ENCODE results near the gene INPPL1. TPM values are rescaled to one million over a fixed set of nuclear protein-coding genes. Genes with fewer than 3 reads are reported as not detected.

Gene INPPL1
- total RNA-seq, 1 donor from 2014 or later: 9.4 TPM

DNA sequence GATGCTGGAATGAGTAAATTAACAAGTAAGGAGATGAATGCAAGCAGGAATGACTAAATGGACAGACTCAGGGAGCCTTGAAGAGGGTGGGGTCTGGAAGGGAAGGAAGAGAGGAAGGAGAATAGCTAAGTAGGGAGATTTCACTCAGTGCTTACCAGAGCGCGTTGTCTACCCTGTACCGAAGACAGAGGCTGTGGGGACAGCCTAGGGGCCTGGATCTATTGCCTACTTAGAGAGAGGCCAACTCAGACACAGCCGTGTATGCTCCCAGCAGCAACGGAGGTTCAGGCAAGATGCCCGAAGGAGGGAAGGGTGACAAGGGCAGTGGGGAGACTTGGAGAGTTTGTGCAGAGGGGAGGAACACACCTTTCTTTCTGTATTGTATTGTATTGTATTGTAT, 7.9 kb upstream of the INPPL1 start, which contains the start of gene FOLR2:
FOLR2 (plus strand) TSS at position 157 of the 400 bp plus-strand sequence. CDS start 1,791 bp downstream, outside the sequence.
- no peak for DNase-seq

DNA sequence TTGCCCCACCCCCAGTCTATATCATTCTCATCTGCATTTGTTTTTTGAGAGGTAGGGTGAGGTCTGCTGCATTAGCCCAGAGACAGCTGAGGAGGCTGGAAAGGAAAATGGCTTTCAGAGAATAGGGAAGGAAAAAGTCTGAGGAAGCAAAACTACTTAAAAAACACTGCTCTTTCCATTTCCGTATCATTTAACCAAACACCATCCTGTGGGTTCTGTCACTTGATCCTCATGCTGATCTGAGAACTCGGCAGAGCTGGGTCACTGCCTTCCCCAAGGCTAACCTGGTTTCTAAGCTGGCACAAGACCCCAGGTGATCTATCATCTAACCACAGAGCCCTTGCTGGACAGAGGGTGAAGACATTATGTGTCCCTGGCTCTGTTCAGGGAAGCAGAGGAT, 6.7 kb upstream of the INPPL1 start:
- no peak for DNase-seq

DNA sequence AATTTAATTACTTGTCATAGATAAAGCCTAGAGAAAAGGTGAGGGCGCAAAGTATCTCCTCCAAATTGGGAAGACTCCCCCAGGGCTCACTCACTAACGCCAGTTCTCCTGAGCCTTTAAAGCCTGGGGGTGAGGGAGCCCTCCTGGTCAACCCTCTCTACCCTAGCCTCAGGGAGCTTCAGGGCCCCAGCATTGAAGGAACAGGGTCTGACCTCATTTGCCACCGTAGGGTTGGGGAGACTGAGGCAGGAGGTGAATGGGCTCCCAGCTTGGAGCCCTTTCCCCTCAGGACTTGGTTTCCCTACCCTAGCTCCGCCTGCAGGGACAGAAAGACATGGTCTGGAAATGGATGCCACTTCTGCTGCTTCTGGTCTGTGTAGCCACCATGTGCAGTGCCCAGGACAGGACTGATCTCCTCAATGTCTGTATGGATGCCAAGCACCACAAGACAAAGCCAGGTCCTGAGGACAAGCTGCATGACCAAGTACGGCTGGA, 6.3 kb upstream of the INPPL1 start:
- no peak for DNase-seq

DNA sequence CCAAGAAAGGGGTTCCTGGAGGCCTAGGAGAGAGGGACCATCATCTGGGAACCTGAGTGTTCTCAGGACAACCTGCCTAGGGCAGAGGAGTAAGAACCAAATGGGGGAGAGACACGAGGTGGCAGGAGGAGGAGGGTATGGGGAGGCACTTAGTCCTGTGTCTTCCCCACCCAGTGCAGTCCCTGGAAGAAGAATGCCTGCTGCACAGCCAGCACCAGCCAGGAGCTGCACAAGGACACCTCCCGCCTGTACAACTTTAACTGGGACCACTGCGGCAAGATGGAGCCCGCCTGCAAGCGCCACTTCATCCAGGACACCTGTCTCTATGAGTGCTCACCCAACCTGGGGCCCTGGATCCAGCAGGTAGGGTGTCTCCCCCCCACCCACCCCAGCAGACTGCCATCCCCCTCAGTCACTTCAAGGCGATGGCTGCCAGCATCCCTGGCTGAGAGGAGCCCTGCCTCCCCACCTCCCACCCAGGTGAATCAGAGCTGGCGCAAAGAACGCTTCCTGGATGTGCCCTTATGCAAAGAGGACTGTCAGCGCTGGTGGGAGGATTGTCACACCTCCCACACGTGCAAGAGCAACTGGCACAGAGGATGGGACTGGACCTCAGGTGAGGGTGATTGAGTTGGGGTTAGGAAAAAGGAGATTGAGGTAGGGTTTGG, 3.7 kb upstream of the INPPL1 start:
- DNase-seq: no peak

DNA sequence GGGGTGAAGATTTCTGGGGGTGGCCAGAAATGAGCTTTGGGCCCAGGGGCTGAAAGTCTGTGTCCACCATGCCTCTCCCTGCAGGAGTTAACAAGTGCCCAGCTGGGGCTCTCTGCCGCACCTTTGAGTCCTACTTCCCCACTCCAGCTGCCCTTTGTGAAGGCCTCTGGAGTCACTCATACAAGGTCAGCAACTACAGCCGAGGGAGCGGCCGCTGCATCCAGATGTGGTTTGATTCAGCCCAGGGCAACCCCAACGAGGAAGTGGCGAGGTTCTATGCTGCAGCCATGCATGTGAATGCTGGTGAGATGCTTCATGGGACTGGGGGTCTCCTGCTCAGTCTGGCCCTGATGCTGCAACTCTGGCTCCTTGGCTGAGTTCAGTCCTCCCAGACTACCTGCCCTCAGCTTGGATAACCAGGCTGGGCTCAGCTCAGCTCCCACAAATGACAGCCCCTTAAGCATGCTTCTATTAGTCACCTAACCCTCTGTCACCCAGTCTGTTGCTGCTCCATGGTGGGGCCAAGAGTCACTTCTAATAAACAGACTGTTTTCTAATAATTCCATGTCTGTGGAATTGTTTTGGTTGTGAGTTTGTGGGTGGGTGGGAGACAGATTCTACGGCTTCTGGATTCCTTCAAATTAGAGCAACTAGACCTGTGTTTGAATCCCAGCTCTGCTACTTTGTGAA, 3.0 kb upstream of the INPPL1 start:
- no peak for DNase-seq

DNA sequence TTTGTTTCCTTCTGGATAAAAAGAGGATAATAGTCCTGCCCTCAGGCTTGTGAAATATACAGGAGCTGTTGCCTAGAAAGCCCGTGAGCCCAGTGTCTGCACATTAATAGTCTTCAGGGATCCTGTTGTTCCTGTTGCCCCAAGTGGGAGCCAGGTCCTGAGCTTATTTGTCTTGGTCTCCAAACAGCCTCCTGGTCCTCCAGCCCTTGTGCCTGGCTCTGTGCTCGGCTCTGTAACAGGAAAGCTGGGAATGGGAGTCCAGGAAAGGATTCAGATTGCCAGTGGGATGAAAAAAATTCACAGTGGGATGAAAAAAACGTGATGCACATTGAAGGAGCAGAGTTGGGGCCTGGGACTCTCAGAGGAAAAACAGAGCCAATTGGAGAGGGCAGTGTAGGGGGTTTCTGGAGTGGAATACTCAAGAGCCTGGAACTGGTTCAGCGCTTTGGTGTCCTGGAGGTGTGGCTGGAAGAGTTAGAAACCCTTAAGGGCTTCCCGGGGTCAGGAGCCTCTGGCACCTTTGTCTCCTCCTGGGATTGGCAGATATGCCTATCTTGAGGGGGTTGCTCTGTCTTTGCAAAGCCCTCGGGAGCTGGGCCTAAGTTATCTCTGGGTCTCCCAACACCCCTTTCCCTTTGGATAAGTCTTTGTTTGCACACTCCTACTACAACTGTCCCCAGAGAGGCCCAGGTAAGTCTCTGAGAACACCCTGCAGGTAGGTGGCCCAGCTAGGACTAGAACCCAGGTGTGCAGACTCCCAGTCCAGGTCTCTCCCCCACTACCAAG, 2.3 kb upstream of the INPPL1 start:
- no peak for DNase-seq

DNA sequence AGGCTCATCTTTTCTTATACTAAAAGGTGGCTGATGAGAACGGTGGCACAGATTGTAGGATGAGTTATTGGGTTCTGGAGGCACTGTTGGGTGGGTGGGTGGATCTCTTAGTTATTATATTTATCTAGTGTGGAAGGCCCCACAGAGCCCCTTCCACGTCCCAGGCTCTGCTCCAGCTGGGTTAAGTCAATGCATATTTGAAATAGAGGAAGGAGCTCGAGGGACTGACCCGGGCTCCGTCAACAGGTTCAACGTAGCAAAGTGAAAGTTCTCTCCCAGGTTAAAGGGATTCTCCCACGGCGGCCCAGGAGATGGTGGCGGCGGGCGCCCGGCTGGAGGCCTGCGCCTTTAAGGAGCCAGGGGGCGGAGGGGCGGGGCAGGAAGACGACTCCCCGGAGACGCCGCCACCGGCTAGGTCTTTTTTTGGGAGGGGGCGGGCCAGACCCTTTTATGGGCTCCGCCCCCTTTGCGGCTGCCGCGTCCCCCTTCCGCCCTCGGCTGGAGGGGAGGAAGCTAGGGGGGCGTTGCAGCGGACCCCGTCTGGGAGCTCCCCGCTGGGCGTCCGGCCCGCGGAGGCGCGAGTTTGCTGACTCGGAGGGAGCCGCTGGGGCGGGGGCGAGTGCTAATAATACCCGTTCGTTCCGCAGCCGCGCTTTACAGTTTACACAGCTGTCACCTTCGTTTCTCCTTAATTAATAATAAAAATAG, 1.5 kb upstream of the INPPL1 start:
- DNase-seq: peak; percentile 71

DNA sequence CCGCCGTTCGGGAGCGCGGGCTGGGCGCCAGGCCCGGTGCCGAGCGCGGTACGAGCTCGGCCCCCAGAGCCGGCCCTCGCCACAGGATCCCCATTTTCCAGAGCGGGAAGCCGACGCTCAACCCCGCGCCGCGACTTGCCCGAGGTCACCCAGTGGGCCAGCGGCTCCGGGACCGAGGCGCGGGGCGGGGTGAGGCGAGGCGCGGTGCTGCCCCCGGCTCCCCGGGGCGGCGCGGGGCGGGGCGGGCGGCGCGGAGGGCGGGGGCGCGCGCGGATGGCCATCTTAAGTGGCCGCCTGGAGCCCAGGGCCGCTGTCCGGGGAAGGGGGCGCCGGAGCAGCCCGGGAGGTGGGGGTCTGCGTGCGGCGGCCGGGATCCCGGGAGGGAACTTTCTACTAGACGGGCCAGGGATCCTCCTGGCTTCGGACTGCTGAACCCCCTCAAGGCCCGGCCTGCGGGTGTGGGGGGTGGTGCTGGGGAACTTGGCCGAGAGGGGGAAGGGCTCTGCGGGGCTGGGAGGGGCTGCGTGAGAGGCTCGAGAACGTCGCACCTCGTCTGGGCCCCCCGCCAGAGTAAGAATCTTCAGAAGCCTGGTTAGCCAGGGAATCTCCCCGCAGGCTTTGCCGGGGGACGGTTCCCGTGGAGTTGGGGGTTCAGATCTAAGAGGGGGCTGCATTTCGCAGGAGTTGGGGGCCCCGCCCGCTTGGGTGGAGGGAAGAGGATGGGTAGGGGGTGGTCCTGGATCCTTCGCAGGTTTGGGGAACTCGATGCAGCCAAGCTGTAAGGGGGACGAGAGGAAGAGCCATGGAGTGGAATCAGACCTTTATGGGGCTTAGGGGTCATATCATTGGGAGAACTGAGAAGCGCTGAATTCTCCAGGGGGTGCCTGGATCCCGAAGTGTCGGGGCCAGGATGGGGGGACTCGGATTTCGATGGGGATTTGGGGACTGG, 678 bp upstream of the INPPL1 start:
- no peak for DNase-seq

DNA sequence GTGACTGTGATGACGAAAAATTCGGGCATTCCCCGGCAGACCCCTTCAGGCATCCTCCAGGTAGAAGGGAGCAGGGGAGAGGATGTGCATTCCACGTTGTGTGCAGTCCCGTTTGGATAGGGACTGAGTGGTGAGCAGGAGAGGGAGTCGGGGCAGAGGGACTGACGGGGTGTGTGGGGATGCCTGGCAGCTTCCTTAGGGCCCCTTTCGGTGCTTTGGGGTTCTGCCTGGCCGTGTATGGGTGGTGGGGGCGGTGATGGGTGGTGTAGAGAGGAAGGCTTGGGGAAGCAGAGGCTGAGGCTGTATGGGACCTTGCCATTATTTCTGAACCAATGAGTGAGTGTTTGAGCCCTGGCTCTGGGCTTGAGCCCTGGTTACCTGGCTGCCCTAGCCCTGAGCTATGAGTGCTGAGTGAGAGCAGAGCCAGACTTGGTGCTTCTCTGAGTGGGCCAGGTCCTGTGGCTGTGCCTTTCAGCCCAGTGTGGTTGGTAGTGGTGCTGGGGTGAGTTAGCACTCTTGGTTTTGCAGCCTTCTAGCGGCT, 914 bp downstream of the INPPL1 start:
- no peak for DNase-seq

DNA sequence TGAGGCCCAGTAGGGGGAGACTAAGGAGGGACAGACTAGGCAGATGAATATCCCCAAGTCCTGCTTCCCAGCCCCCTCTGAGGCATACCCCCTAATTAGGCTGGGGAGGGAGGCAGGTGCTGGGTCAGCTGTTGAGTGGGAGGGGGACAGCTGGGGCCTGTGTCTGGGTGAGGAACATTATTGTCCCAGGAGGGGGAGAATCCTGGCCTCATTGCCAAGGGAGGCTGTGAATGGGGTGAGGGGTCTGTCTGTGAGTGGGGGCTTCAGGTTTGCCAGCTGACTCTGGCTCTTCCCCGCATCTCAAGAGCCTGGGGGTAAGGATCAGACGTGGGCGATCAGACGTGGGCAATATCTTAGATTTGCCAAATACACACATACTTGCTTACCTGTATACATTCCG, 2.1 kb downstream of the INPPL1 start:
- DNase-seq: no peak

DNA sequence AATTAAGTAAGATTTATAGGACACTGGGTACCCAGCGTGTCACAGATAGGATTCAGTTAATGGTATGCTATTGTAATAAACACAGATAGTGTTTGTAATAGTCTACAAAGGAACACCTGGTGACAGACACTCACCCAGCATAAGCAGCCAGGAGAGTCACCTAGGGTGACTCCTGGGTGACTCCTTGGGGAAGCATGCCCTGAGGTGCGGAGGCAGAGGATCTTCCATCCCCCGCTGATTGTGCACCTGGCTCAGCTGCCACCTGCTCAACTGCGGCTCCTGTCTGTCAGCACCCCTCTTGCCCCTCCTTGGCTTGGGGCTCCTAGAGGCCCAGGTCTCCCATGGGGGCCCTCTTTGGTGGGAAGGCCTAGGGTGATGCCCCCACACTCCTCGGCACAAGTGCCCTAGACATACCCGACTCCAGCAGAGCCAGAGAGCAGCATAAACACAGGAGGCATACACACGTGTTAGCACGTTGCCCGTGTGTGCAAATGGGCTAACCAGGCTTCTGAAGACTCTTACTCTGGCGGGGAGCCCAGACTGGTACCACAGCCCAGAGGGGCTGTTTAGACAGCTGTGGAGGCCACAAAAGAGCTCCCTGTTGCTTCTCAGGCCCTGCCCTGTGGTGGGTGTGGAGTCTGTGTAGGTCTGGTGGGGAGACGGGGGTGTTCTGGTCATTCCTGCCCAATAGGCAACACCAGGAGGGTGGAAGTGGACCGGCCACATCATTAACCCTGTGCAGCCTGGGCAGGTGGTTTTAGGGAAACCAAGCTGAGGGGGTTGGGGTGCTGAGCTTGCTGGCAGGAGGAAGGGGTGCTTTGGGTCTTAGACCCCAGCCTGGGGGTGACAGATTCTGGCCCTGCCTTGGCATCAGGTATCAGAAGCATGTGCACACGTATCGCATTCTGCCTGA, 3.0 kb downstream of the INPPL1 start:
- DNase-seq: no peak

DNA sequence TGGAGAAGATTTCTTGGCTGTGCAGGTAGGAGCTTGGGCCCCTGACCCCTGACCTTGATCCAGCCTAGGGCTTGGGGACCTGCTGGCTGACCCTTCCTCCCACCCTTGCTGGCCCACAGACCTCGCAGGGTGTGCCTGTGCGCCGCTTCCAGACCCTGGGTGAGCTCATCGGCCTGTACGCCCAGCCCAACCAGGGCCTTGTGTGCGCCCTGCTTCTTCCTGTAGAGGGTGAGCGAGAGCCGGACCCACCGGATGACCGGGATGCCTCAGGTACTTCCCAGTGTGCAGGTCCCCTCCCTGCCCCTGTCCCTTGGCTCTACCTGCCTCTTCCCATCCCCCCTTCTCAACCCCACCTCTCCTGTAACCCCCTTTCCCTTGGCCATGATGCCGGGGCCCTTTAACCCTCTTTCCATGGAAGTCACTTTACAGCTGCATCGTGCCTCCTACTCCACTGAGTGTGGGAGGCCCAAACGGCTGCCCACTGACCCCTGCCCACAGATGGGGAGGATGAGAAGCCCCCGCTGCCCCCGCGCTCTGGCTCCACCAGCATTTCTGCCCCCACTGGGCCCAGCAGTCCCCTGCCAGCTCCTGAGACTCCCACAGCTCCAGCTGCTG, 3.8 kb downstream of the INPPL1 start:
- DNase-seq: no peak

DNA sequence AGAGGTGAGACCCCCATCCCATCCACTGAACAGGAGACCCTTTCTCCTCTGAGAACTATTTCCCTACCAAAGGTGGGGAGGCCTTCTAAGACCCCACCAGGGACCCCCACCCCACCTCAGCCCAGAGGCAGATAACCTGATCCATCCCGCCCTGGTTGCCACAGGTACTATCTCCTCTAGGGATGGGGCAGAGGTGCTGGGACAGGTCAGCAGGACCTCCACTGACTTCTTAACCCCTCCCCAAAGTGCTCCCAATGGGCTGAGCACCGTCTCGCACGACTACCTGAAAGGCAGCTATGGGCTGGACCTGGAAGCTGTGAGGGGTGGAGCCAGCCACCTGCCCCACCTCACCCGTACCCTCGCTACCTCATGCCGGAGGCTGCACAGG, 4.3 kb downstream of the INPPL1 start:
- DNase-seq: no peak

DNA sequence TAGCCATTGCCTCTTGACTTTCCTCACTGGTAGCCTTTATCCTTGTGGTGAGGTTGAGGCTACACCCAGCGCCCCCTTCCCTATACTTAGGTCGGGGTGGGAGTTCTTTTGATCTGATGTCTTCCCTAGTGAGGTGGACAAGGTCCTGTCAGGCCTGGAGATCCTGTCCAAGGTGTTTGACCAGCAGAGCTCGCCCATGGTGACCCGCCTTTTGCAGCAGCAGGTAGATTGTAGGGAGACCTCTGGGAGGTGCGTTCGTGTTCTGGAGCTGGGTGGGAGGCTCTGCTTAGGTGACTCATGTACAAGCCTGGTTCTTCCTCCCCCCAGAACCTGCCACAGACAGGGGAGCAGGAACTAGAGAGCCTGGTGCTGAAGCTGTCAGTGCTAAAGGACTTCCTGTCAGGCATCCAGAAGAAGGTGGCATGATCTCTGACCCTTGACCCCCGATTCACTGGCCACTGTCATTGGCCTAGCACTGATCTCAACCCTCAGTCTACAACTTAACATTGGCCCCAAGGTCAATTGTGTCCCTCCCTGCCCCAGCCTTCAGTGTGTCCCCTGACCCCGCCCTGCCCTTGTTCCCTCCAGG, 4.9 kb downstream of the INPPL1 start:
- no peak for DNase-seq

DNA sequence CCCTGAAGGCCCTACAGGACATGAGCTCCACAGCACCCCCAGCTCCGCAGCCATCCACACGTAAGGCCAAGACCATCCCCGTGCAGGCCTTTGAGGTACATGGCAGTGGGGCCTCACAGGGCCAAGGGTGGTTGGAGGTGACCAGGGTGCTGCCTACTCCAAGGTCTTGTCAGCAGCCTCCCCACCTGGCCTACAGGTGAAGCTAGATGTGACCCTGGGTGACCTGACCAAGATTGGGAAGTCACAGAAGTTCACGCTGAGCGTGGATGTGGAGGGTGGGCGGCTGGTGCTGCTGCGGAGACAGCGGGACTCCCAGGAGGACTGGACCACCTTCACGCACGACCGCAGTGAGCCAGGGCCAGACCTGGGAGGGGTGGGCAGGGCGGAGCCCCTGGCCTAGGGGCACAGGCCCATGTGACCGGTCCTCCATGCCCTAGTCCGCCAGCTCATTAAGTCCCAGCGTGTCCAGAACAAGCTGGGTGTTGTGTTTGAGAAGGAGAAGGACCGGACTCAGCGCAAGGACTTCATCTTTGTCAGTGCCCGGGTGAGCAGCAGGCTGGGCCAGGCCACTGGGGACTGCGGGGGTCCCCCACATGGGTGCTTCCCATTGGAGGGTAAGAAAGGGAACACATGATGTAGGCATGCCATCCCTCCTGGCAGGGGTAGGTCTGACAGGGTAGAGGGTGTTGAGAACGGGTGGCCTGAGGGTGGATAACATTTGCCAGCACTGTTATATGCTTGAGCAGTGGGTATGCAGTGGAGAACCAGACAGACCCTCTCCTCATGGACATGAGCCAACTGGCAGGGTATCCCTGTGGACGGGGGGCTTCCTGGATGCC, 5.6 kb downstream of the INPPL1 start:
- DNase-seq: no peak

DNA sequence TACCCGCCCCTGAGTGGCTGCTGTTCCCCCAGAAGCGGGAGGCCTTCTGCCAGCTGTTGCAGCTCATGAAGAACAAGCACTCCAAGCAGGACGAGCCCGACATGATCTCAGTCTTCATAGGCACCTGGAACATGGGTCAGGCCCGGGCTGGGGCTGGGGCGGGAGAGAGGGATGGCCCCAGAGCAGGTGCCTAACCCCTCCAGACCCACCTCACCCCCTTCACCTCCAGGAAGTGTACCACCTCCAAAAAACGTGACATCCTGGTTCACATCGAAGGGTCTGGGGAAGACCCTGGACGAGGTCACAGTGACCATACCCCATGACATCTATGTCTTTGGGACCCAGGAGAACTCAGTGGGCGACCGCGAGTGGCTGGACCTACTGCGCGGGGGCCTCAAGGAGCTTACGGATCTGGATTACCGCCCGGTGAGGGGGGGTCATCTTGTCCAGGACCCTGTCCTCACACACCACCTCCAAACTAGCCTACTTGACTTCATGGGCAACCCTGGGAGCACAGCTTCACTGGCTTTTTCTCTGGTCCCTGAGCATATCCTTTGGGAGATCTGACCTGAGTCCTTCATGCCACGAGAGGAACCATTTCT, 6.3 kb downstream of the INPPL1 start:
- no peak for DNase-seq

DNA sequence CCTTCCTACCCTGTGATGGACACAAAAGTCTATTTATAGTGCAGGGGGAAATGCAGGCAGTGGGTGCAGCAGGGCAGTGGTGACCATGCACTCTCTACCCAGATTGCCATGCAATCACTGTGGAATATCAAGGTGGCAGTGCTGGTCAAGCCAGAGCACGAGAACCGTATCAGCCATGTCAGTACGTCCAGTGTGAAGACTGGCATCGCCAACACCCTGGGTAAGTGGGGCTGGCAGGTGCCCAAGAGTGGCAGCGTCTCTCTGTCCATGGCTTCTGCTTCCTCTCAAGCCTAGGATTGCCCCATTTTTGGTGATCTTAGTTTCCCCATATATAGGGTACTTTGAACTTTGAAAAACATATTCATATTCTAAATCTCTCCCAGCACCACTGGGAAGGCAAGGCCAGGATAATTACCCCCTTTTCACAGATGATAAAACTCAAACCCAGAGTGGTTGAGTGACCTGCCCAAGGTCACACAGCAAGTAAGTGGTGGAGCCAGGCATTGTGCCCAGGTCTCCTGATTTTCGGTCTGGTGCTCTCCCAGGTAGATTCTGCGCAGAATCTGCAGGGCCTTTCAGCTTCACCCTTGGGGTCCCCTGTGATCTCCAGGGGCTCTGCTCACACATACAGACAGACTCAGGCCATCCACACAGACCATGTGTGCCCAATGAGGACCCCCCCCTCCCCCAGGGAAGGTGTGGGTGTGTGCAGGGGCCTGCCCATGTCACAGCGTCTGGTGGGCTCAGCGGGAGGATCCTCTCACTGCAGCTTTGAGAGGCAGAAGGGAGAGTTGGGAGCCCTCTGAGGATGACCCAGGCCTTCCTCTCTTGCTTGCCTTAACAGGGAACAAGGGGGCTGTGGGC, 7.1 kb downstream of the INPPL1 start:
- no peak for DNase-seq

Measured in occipital lobe (tissue), 2 donors.